Subcutaneous adipose tissue (tissue), 4 donors: ENCODE measurements around the gene ALOX12B. TPM values are rescaled to one million over a fixed set of nuclear protein-coding genes. Genes with fewer than 3 reads are reported as not detected.

Experiments used
- total RNA-seq, 4 donors: library from RNA; depleted of rRNA; stranded (reverse); fragments of >200 nt; gene quantifications; one replicate each; pipeline ENCODE4 v1.1.0, GENCODE V29; 2016
- TF ChIP-seq, protein P1 (sequence below): fragments of 450-650 bp; IDR thresholded peaks from one replicate; pipeline ENCODE4 v1.5.1; 2016; ENCODE audit warnings: low read depth, mild to moderate bottlenecking, control low read depth, antibody characterized with exemption, moderate library complexity

ALOX12B gene
- total RNA-seq, 4 donors from 2014 or later = not detected

GRCh38 chr17:8091033-8091687 is 3.6 kb upstream of the ALOX12B start:
- TF ChIP-seq, protein P1, sequence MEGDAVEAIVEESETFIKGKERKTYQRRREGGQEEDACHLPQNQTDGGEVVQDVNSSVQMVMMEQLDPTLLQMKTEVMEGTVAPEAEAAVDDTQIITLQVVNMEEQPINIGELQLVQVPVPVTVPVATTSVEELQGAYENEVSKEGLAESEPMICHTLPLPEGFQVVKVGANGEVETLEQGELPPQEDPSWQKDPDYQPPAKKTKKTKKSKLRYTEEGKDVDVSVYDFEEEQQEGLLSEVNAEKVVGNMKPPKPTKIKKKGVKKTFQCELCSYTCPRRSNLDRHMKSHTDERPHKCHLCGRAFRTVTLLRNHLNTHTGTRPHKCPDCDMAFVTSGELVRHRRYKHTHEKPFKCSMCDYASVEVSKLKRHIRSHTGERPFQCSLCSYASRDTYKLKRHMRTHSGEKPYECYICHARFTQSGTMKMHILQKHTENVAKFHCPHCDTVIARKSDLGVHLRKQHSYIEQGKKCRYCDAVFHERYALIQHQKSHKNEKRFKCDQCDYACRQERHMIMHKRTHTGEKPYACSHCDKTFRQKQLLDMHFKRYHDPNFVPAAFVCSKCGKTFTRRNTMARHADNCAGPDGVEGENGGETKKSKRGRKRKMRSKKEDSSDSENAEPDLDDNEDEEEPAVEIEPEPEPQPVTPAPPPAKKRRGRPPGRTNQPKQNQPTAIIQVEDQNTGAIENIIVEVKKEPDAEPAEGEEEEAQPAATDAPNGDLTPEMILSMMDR = no peak

- TF ChIP-seq, protein P1 = no peak
Observed at GRCh38 chr17:8089728-8090127, 2.2 kb upstream of the ALOX12B start.

- TF ChIP-seq, protein P1 = no peak
Observed at GRCh38 chr17:8087952-8088230, 375 bp upstream of the ALOX12B start.

GRCh38 chr17:8084250-8084649 is 3.3 kb downstream of the ALOX12B start:
- TF ChIP-seq, protein P1 = no peak

- TF ChIP-seq, protein P1 = no peak
Observed at GRCh38 chr17:8082292-8082691, 5.2 kb downstream of the ALOX12B start.

DNA sequence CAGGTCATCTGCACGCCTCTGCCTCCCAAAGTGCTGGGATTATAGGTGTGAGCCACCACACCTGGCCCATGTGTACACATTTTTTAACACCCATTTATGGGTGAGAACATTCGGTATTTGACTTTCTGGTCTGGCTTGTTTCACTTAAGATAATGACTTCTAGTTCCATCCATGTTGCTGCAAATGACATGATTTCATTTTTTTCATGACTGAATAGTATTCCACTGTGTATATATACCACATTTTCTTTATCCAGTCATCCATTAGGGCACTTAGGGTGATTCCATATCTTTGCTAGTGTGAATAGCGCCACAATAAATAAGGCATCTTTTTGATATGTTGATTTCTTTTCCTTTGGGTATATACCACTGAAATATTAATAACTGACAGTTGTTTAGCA is 5.6 kb downstream of the ALOX12B start:
- TF ChIP-seq, protein P1 = no peak

DNA sequence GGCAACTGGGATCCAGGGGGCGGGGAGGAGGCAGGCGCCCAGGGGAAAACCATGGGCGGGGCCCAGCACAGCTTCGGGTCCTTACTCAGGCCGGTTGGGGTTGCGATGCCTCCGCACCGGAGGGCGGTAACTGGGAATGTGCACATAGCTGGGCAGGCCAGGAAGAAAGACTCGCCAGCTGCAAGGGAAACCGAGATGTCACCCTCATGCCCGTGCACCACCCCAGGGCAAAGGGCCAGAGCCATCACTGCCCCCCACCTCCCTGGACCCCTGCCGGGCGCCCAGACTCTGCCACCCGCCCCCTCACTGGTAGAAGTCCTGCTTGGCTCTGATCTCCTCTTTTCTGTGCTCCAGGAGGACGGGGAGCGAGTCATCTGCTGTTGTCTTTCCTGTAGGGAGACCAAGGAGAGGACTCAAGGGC is 6.7 kb downstream of the ALOX12B start:
- TF ChIP-seq, protein P1 = no peak
